Keratinocyte (primary cell): ENCODE results near the gene DHRSX. TPM values are rescaled to one million over a fixed set of nuclear protein-coding genes. Genes with fewer than 3 reads are reported as not detected.
A peak's percentile ranks its signal among the peaks of the same experiment; 100 is the strongest.

Experiments
- DNase-seq: peaks from one replicate; pipeline ENCODE4 v3.0.0-alpha.2; 2011; ENCODE audit warnings: low read depth, missing footprints, low spot score
- FAIRE-seq: peaks from 2 replicates; lab custom pipeline; 2011; peaks lifted over from hg19 to GRCh38; lab: Jason Lieb, UNC
- H2AFZ ChIP-seq: 2 replicates; pipeline ENCODE4 v1.6.0; 2012; ENCODE audit warnings: low read length, control low read depth, inconsistent platforms; ENCODE audit not compliant: control insufficient read depth
- H3K27ac ChIP-seq: 2 replicates; pipeline ENCODE4 v1.5.1; 2011; ENCODE audit warnings: low read length; ENCODE audit not compliant: control insufficient read depth, insufficient read depth
- H3K27me3 ChIP-seq: 3 replicates; pipeline ENCODE4 v1.6.0; 2011; ENCODE audit warnings: low read length; ENCODE audit not compliant: control insufficient read depth, insufficient read depth; ENCODE audit errors: extremely low read depth
- H3K36me3 ChIP-seq, 2 experiments: 2 replicates in 1 of 2; 3 replicates in 1 of 2; pipeline ENCODE4 v1.5.1; 2011; ENCODE audit warnings: low read length in 2 of 2, mild to moderate bottlenecking in 1 of 2; ENCODE audit not compliant: control insufficient read depth in 2 of 2, insufficient read depth in 2 of 2; ENCODE audit errors: extremely low read depth in 1 of 2
- H3K4me1 ChIP-seq: 3 replicates; pipeline ENCODE4 v1.5.1; 2011; ENCODE audit warnings: low read length; ENCODE audit not compliant: control insufficient read depth, insufficient read depth; ENCODE audit errors: extremely low read depth
- H3K4me2 ChIP-seq: 3 replicates; pipeline ENCODE4 v1.6.0; 2011; ENCODE audit warnings: low read depth, low read length; ENCODE audit not compliant: control insufficient read depth, insufficient read depth; ENCODE audit errors: extremely low read depth
- H3K4me3 ChIP-seq, 3 experiments: fragments of 200-600 bp in 1 of 3; sonication (generic) in 1 of 3; 2 replicates in 2 of 3; 3 replicates in 1 of 3; pipeline ENCODE4 v1.5.1; 2011 to 2016; ENCODE audit warnings: low read length in 3 of 3, mild to moderate bottlenecking in 3 of 3, control low read depth in 2 of 3, inconsistent platforms in 1 of 3, low read depth in 1 of 3, mixed read lengths in 1 of 3, mixed run types in 1 of 3, moderate library complexity in 1 of 3; ENCODE audit not compliant: control insufficient read depth in 2 of 3, insufficient read depth in 2 of 3; ENCODE audit errors: extremely low read depth in 1 of 3
- H3K79me2 ChIP-seq: 2 replicates; pipeline ENCODE4 v1.6.0; 2012; ENCODE audit warnings: low read length; ENCODE audit not compliant: control insufficient read depth, insufficient read depth
- H3K9ac ChIP-seq: 3 replicates; pipeline ENCODE4 v1.6.0; 2011; ENCODE audit warnings: low read length; ENCODE audit not compliant: control insufficient read depth, insufficient read depth; ENCODE audit errors: extremely low read depth
- H3K9me1 ChIP-seq: 3 replicates; pipeline ENCODE4 v1.6.0; 2011; ENCODE audit warnings: low read length; ENCODE audit not compliant: control insufficient read depth, insufficient read depth; ENCODE audit errors: extremely low read depth
- H3K9me3 ChIP-seq: 2 replicates; pipeline ENCODE4 v1.5.1; 2012; ENCODE audit warnings: low read depth, low read length; ENCODE audit not compliant: control insufficient read depth
- H4K20me1 ChIP-seq: 3 replicates; pipeline ENCODE4 v1.6.0; 2011; ENCODE audit warnings: low read length; ENCODE audit not compliant: control insufficient read depth, insufficient read depth; ENCODE audit errors: extremely low read depth
- CTCF ChIP-seq, 3 experiments: IDR thresholded peaks in 1 of 3; conservative IDR thresholded peaks in 1 of 3; optimal IDR thresholded peaks in 1 of 3; 2 replicates in 2 of 3; 3 replicates in 1 of 3; pipeline versions ENCODE3 to v1.5.1; 2011; ENCODE audit warnings: low read length in 3 of 3, mild to moderate bottlenecking in 3 of 3, moderate library complexity in 2 of 3, control low read depth in 1 of 3, inconsistent platforms in 1 of 3; ENCODE audit not compliant: insufficient read depth in 2 of 3; ENCODE audit errors: extremely low read depth in 1 of 3
- EZH2 ChIP-seq: IDR thresholded peaks from one replicate; pipeline ENCODE4 v1.6.1; 2012; ENCODE audit warnings: inconsistent platforms, mild to moderate bottlenecking, low read length, moderate library complexity
- dilution Hi-C: fragments of 300-500 bp; cut with MboI; formaldehyde crosslinking; loops from one replicate; pipeline ENCODE4 v1.7.0; 2020; ENCODE audit warnings: low sequenced_read_pairs; ENCODE audit not compliant: extremely low pct_ligation_motif_present
- polyA plus RNA-seq, 5 experiments: library from polyadenylated mRNA; depleted of rRNA in 3 of 5; stranded (reverse) in 3 of 5; stranded (forward) in 1 of 5; unstranded in 1 of 5; fragments of >200 nt; gene quantifications; 1 replicate in 1 of 5; 2 replicates in 3 of 5; 3 replicates in 1 of 5; pipeline versions ENCODE4 v1.2.1 to v1.2.3, GENCODE V29; 2011 to 2012; ENCODE audit warnings: missing spikeins in 2 of 5, low read depth in 1 of 5, low replicate concordance in 1 of 5

Gene DHRSX
- polyA plus RNA-seq, 1 donor (not counting 4 experiments of a cell fraction or from before 2014, with no cell fraction given): 20.4 TPM

DNA sequence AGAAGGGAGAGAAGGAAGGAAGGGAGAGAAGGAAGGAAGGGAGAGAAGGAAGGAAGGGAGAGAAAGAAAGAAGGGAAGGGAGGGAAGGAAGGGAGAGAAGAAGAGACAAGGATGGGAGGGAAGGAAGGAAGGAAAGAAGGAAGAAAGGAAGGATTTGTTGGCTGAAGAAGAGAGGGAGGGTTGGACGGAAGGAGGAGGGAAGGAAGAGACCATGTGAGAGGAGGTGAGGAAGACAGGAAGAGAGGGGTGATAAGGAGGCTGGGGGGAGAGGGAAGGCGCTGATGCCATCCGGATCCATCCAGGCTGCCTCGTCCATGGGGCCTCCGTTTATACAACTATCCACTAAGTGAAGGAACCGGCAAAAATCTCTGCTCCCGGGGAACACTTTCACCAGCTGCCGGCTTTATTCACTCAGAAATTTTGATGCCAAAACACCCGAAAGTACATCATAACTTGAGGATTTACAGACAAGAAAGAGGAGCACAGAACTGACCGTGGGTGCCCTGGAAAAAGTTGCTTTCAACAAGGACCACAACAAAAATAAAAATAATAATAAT is 14.9 kb downstream of the DHRSX start:
- Histone ChIP-seq H3K27me3 (no peaks in the 10 kb centered on the region), H3K9me3 (no peaks in the 10 kb centered on the region), H3K9ac (no peak overlapping the region), H3K4me3 (no peak overlapping the region), H3K36me3 (peaks cover 16 to 19% of the 10 kb centered on the region in 2 experiments), H3K4me1 (peaks cover 5% of the 10 kb centered on the region), H3K79me2 (peaks cover 15% of the 10 kb centered on the region), H3K9me1 (no peaks in the 10 kb centered on the region), H2AFZ (no peak overlapping the region), H4K20me1 (no peaks in the 10 kb centered on the region), H3K27ac (no peak overlapping the region), H3K4me2 (no peak overlapping the region)
- TF ChIP-seq EZH2 (no peak), CTCF (optimal IDR thresholded peaks at IDR 0.05 in 1 of 3, IDR thresholded peaks at IDR 0.05 in 1 of 3, conservative IDR thresholded peaks at IDR 0.05 in 1 of 3; ENCODE audit: extremely low read depth in 1 of 3, insufficient read depth in 2 of 3, low read length in 3 of 3) (no peak)
- no peak for DNase-seq
- no peak for FAIRE-seq
- dilution Hi-C loops: no loop called here

DNA sequence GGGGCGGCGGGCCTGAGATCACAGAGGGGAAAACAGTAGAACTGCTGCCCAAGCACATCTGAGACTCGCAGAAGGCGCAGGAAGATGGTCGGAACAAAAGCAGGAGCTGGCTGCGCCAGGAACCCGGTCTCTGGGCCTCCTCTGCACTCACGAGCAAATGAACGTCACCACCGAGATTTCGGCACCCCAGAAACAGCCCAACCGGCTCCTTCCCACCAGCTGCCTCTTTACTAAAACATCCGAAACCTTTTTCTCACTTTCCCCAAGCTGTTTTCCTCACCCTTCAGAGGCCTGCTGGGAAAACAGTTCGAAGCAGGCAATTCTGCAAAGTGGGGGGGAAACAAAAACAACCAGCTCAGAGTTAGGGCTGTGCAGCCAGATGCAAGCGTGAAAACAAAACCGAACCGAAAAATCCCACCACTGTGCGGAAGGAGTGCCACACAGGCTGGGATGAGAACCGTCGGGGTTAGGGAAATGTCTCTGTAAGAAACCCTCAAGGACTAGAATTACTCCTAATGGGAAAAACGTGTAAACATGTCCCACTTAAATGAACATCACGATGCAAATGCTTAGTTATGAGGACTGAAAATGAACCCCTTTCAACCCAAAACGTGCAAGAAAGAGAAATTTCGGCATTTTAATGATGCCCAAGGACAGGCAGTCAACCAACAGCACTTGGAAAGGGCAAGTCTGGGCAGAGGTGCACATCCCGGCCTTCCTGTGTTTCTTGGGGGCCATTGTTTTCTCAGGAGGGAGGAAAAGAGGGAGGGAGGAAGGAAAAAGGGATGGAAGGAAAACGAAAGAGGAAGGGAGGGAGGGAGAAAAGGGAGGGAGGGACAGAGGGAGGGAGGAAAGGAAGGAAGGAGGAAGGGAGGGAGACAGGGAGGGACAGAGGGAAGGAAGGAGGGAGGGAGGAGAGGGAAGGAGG is 15.8 kb downstream of the DHRSX start:
- no peaks in the 10 kb centered on the region for H3K9me1 ChIP-seq
- no peaks in the 10 kb centered on the region for H3K9me3 ChIP-seq
- H3K27ac ChIP-seq: peak overlapping the region; percentile 20
- peak overlapping the region; percentile 73 for H3K4me2 ChIP-seq
- no peak for TF ChIP-seq CTCF (optimal IDR thresholded peaks at IDR 0.05 in 1 of 3, IDR thresholded peaks at IDR 0.05 in 1 of 3, conservative IDR thresholded peaks at IDR 0.05 in 1 of 3; ENCODE audit: extremely low read depth in 1 of 3, insufficient read depth in 2 of 3, low read length in 3 of 3)
- TF ChIP-seq EZH2: no peak
- peak overlapping the region; percentile 58 for H2AFZ ChIP-seq
- peak overlapping the region in 1 of 3 experiments; percentile 6 for H3K4me3 ChIP-seq
- peaks cover 15% of the 10 kb centered on the region for H3K79me2 ChIP-seq
- H3K27me3 ChIP-seq: no peaks in the 10 kb centered on the region
- dilution Hi-C loops: no loop called here
- DNase-seq (peak; percentile 19), FAIRE-seq (peak; percentile 23)
- H3K4me1 ChIP-seq: peaks cover 5% of the 10 kb centered on the region
- H3K9ac ChIP-seq: peak overlapping the region; percentile 2
- no peaks in the 10 kb centered on the region for H4K20me1 ChIP-seq
- H3K36me3 ChIP-seq: peaks cover 13 to 15% of the 10 kb centered on the region in 2 experiments
